ENCODE results near the gene SULT1B1.

The SULT1B1 gene

GRCh38 chr4:69765751-69766150 lies 5.3 kb upstream of the SULT1B1 start:
- Mint-ChIP-seq H3K4me3 (no peak overlapping the region), H3K27me3 (ENCODE audit: low read depth) (no peaks in the 10 kb centered on the region), H3K27ac (no peak overlapping the region), H3K36me3 (ENCODE audit: low read depth) (peaks cover 2% of the 10 kb centered on the region), H3K9me3 (no peaks in the 10 kb centered on the region), H3K4me1 (ENCODE audit: low read depth) (peaks cover 15% of the 10 kb centered on the region)

GRCh38 chr4:69764311-69764710 lies 3.9 kb upstream of the SULT1B1 start:
- H3K27me3 Mint-ChIP-seq (ENCODE audit: low read depth): no peaks in the 10 kb centered on the region
- H3K4me1 Mint-ChIP-seq (ENCODE audit: low read depth): peaks cover 26% of the 10 kb centered on the region
- H3K4me3 Mint-ChIP-seq: no peak overlapping the region
- no peaks in the 10 kb centered on the region for H3K9me3 Mint-ChIP-seq
- peaks cover 4% of the 10 kb centered on the region for H3K36me3 Mint-ChIP-seq (ENCODE audit: low read depth)
- H3K27ac Mint-ChIP-seq: no peak overlapping the region

DNA sequence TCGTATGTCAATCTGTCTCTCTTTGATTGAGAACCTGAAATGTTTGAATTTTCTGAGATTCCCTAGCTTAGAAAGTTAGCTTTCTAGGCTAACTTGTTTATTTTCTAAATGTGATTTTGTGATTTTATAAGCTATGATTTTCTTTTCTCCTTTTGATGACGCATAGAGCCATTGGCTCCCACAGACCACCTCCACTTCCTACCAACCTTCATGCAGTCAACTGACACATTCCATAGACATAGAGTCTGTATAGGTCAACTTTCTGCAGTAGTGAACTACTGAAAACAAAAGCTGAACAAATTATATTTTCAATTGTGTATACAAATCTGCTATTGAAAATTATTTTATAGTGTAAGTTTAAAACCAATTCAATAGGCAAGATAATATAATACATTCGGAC lies 2.8 kb upstream of the SULT1B1 start:
- H3K27me3 Mint-ChIP-seq (ENCODE audit: low read depth): no peaks in the 10 kb centered on the region
- H3K9me3 Mint-ChIP-seq: no peaks in the 10 kb centered on the region
- no peak overlapping the region for H3K4me3 Mint-ChIP-seq
- peak overlapping the region; percentile 20 for H3K27ac Mint-ChIP-seq
- H3K36me3 Mint-ChIP-seq (ENCODE audit: low read depth): peaks cover 8% of the 10 kb centered on the region
- H3K4me1 Mint-ChIP-seq (ENCODE audit: low read depth): peaks cover 31% of the 10 kb centered on the region

DNA sequence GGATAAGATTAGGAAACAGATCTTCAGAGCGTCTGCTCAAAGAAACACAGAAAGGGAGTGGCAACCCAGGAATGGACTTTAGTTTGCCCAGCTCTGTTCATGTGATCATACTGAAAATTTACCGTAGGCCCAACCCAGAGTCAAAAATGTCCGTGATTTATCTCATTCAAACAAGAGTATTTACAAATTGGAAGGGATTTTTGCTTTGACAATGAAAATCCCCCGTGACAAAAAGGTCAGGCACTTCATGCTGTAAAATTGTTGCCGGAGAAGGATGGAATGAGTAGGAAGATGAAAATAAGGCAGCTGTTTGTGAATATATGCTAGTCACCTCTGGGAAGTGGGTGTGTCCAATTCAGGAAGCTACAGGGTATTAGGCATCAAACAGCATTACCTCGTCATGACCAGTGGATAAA lies 1.2 kb downstream of the SULT1B1 start:
- Mint-ChIP-seq H3K36me3 (ENCODE audit: low read depth) (peaks cover 11% of the 10 kb centered on the region), H3K4me3 (peak overlapping the region; percentile 86), H3K27ac (peak overlapping the region; percentile 51), H3K9me3 (no peaks in the 10 kb centered on the region), H3K4me1 (ENCODE audit: low read depth) (peaks cover 41% of the 10 kb centered on the region), H3K27me3 (ENCODE audit: low read depth) (no peaks in the 10 kb centered on the region)

DNA sequence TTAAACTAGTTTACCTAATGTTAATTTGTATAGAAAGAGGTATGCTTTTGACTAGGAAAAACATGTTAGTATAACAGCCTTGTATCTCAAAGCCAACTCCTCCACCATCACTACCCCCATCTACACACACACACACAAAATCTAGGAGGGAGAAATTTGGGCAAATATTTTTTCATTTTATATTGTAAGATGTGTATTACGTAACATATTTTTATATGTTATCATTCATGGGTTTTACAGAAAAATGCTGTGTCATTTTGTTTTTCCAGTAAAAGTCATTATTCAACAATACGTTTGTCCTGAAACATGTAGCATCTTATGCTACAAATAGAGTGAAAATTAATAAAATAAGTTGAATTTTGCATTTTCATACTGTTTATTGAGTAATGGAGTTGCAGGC lies 3.0 kb downstream of the SULT1B1 start:
- Mint-ChIP-seq H3K27ac (no peak overlapping the region), H3K27me3 (ENCODE audit: low read depth) (no peaks in the 10 kb centered on the region), H3K36me3 (ENCODE audit: low read depth) (peaks cover 13% of the 10 kb centered on the region), H3K4me1 (ENCODE audit: low read depth) (peaks cover 38% of the 10 kb centered on the region), H3K9me3 (no peaks in the 10 kb centered on the region), H3K4me3 (peak overlapping the region; percentile 45)

DNA sequence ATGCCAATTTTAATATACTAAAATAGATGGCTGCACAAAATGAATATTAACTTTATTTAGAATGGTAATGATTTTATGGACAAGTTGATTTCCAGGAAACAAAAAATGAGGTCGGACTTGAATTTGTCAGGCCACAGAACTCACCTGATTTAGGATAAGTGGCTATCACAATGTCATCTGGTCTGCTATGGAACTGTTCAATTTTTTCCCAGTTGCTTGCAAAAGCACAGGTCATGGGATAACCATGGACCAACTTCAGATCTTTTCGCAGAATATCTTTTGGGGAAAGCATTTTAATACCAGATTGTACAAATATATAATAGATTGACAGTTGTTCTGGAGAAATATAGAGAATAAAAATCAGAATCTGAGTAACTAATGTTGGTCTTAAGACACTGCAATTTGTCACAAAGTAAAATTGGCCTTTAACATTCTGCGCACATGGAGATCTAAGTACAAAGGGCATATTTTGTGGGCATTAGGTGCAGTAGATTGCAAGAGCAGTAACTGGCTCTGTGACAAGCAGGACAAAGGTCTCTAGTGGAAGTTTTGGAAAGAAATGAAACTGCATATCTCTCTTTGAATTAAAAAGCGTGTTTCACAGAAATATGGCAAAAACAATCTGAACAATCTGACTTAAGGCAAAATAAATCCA lies 5.4 kb downstream of the SULT1B1 start:
- Mint-ChIP-seq H3K27me3 (ENCODE audit: low read depth) (peaks cover 3% of the 10 kb centered on the region), H3K9me3 (peaks cover 3% of the 10 kb centered on the region), H3K4me1 (ENCODE audit: low read depth) (peaks cover 25% of the 10 kb centered on the region), H3K4me3 (no peak overlapping the region), H3K27ac (no peak overlapping the region), H3K36me3 (ENCODE audit: low read depth) (peaks cover 12% of the 10 kb centered on the region)

GRCh38 chr4:69753686-69754085 lies 6.7 kb downstream of the SULT1B1 start:
- Mint-ChIP-seq H3K9me3 (peaks cover 3% of the 10 kb centered on the region), H3K36me3 (ENCODE audit: low read depth) (peaks cover 8% of the 10 kb centered on the region), H3K4me3 (no peak overlapping the region), H3K27me3 (ENCODE audit: low read depth) (peaks cover 3% of the 10 kb centered on the region), H3K4me1 (ENCODE audit: low read depth) (peaks cover 16% of the 10 kb centered on the region), H3K27ac (no peak overlapping the region)

DNA sequence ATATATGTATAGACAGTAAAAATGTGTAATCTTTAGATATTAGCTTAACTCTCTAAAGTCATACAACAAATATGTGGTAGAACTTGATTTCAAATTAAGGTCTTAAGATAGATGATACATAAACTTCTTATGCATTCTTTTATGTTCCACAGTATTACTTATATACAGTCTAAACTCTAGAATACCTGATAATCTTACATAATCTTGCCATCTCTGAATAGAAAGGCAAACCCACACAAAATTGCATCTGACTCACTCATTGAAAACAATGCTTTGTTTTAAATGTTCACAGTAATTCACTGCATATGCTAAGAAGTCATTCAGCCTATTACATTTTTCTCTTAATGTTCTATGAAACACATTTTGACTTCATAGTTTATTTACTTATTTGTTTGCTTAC lies 10.1 kb downstream of the SULT1B1 start:
- Mint-ChIP-seq H3K27me3 (ENCODE audit: low read depth) (peaks cover 3% of the 10 kb centered on the region), H3K27ac (no peak overlapping the region), H3K4me1 (ENCODE audit: low read depth) (peaks cover 5% of the 10 kb centered on the region), H3K4me3 (no peak overlapping the region), H3K36me3 (ENCODE audit: low read depth) (peaks cover 19% of the 10 kb centered on the region), H3K9me3 (peaks cover 28% of the 10 kb centered on the region)

DNA sequence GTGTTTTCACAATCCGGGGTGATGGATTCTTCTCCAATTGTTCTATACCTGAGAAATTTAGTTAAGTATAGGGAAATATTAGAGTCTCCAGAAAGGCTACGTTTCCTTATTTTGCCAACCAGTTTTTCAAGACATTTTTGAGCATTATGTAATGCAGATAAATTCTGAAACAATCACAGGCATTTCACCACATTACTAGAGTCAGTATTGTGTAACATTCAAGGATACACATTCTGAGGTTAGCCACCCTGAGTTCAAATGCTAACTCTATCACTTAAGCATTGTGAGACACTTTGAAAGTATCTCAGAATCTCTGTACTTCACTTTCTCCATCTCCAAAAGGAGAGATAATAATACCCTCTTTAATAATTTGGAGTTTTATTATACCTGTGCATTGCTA lies 10.6 kb downstream of the SULT1B1 start:
- Mint-ChIP-seq H3K27me3 (ENCODE audit: low read depth) (peaks cover 3% of the 10 kb centered on the region), H3K4me3 (no peak overlapping the region), H3K36me3 (ENCODE audit: low read depth) (peaks cover 19% of the 10 kb centered on the region), H3K27ac (no peak overlapping the region), H3K9me3 (peaks cover 28% of the 10 kb centered on the region), H3K4me1 (ENCODE audit: low read depth) (peaks cover 2% of the 10 kb centered on the region)

- Mint-ChIP-seq H3K9me3 (peaks cover 34% of the 10 kb centered on the region), H3K36me3 (ENCODE audit: low read depth) (peaks cover 23% of the 10 kb centered on the region), H3K4me3 (no peak overlapping the region), H3K27ac (no peak overlapping the region), H3K27me3 (ENCODE audit: low read depth) (peaks cover 3% of the 10 kb centered on the region), H3K4me1 (ENCODE audit: low read depth) (peaks cover 2% of the 10 kb centered on the region)
Observed at GRCh38 chr4:69748173-69748572, 12.2 kb downstream of the SULT1B1 start.

- no peak overlapping the region for H3K4me3 Mint-ChIP-seq
- no peaks in the 10 kb centered on the region for H3K27me3 Mint-ChIP-seq (ENCODE audit: low read depth)
- peaks cover 50% of the 10 kb centered on the region for H3K9me3 Mint-ChIP-seq
- H3K4me1 Mint-ChIP-seq (ENCODE audit: low read depth): no peaks in the 10 kb centered on the region
- H3K27ac Mint-ChIP-seq: no peak overlapping the region
- peaks cover 21% of the 10 kb centered on the region for H3K36me3 Mint-ChIP-seq (ENCODE audit: low read depth)
Observed at GRCh38 chr4:69744157-69744478, 16.3 kb downstream of the SULT1B1 start.

- Mint-ChIP-seq H3K36me3 (ENCODE audit: low read depth) (peaks cover 19% of the 10 kb centered on the region), H3K4me3 (no peak overlapping the region), H3K9me3 (peaks cover 50% of the 10 kb centered on the region), H3K27ac (no peak overlapping the region), H3K4me1 (ENCODE audit: low read depth) (no peaks in the 10 kb centered on the region), H3K27me3 (ENCODE audit: low read depth) (no peaks in the 10 kb centered on the region)
Observed at GRCh38 chr4:69743476-69744156, 16.8 kb downstream of the SULT1B1 start.

- H3K27ac Mint-ChIP-seq: no peak overlapping the region
- H3K9me3 Mint-ChIP-seq: peaks cover 43% of the 10 kb centered on the region
- no peaks in the 10 kb centered on the region for H3K27me3 Mint-ChIP-seq (ENCODE audit: low read depth)
- no peaks in the 10 kb centered on the region for H3K4me1 Mint-ChIP-seq (ENCODE audit: low read depth)
- H3K36me3 Mint-ChIP-seq (ENCODE audit: low read depth): peaks cover 15% of the 10 kb centered on the region
- no peak overlapping the region for H3K4me3 Mint-ChIP-seq
Observed at GRCh38 chr4:69742596-69742995, 17.8 kb downstream of the SULT1B1 start.

GRCh38 chr4:69738872-69739271 lies 21.5 kb downstream of the SULT1B1 start:
- Mint-ChIP-seq H3K36me3 (ENCODE audit: low read depth) (peaks cover 2% of the 10 kb centered on the region), H3K27me3 (ENCODE audit: low read depth) (no peaks in the 10 kb centered on the region), H3K4me1 (ENCODE audit: low read depth) (no peaks in the 10 kb centered on the region), H3K9me3 (peaks cover 19% of the 10 kb centered on the region), H3K4me3 (no peak overlapping the region), H3K27ac (no peak overlapping the region)

GRCh38 chr4:69735119-69735518 lies 25.3 kb downstream of the SULT1B1 start:
- H3K4me1 Mint-ChIP-seq (ENCODE audit: low read depth): no peaks in the 10 kb centered on the region
- H3K4me3 Mint-ChIP-seq: no peak overlapping the region
- no peak overlapping the region for H3K27ac Mint-ChIP-seq
- no peaks in the 10 kb centered on the region for H3K27me3 Mint-ChIP-seq (ENCODE audit: low read depth)
- H3K36me3 Mint-ChIP-seq (ENCODE audit: low read depth): no peaks in the 10 kb centered on the region
- H3K9me3 Mint-ChIP-seq: peaks cover 5% of the 10 kb centered on the region

All from T-helper 1 cell treated with Interleukin-12 subunit alpha and Interleukin-12 subunit beta and Interleukin-4 antibody, amounts not matched to agents 30 μg/mL and 1 μg/mL, for 36 hours (primary cell).